GM06990 (cell line): ENCODE results near the gene C5orf52.
"Not testable (repeated sequence)": the region's sequence is repeated elsewhere in the genome, so short reads cannot be mapped to it uniquely, and the experiment has no call there.

Experiments used
- DNase-seq: peaks from one replicate; pipeline ENCODE4 v3.0.0-alpha.2; 2011; ENCODE audit not compliant: insufficient read length; ENCODE audit errors: extremely low read depth
- H3K27me3 ChIP-seq: replicated peaks from 2 replicates; pipeline ENCODE4 v1.6.0; 2011; ENCODE audit warnings: low read length; ENCODE audit not compliant: control insufficient read depth, insufficient read depth
- H3K36me3 ChIP-seq: 2 replicates; pipeline ENCODE4 v1.5.1; 2011; ENCODE audit warnings: low read length; ENCODE audit not compliant: control insufficient read depth, insufficient read depth
- H3K4me3 ChIP-seq: replicated peaks from 2 replicates; pipeline ENCODE4 v1.5.1; 2011; ENCODE audit warnings: low read depth, mild to moderate bottlenecking, control low read depth, low read length
- TF ChIP-seq, protein P1 (sequence below): IDR thresholded peaks from 2 replicates; pipeline ENCODE4 v1.5.1; 2011; ENCODE audit warnings: low read length, control low read depth, mild to moderate bottlenecking, inconsistent platforms; ENCODE audit not compliant: insufficient read depth, poor library complexity, severe bottlenecking

Gene C5orf52

GRCh38 chr5:157690690-157691433 is 19.5 kb downstream of the C5orf52 start:
- Histone ChIP-seq H3K4me3 (no peak overlapping the region), H3K36me3 (no peaks in the 10 kb centered on the region), H3K27me3 (no peaks in the 10 kb centered on the region)
- TF ChIP-seq, protein P1, sequence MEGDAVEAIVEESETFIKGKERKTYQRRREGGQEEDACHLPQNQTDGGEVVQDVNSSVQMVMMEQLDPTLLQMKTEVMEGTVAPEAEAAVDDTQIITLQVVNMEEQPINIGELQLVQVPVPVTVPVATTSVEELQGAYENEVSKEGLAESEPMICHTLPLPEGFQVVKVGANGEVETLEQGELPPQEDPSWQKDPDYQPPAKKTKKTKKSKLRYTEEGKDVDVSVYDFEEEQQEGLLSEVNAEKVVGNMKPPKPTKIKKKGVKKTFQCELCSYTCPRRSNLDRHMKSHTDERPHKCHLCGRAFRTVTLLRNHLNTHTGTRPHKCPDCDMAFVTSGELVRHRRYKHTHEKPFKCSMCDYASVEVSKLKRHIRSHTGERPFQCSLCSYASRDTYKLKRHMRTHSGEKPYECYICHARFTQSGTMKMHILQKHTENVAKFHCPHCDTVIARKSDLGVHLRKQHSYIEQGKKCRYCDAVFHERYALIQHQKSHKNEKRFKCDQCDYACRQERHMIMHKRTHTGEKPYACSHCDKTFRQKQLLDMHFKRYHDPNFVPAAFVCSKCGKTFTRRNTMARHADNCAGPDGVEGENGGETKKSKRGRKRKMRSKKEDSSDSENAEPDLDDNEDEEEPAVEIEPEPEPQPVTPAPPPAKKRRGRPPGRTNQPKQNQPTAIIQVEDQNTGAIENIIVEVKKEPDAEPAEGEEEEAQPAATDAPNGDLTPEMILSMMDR, result no peak
- no peak for DNase-seq

GRCh38 chr5:157693816-157694215 is 22.5 kb downstream of the C5orf52 start:
- not testable (repeated sequence) for DNase-seq, H3K36me3 ChIP-seq, H3K27me3 ChIP-seq, H3K4me3 ChIP-seq

DNA sequence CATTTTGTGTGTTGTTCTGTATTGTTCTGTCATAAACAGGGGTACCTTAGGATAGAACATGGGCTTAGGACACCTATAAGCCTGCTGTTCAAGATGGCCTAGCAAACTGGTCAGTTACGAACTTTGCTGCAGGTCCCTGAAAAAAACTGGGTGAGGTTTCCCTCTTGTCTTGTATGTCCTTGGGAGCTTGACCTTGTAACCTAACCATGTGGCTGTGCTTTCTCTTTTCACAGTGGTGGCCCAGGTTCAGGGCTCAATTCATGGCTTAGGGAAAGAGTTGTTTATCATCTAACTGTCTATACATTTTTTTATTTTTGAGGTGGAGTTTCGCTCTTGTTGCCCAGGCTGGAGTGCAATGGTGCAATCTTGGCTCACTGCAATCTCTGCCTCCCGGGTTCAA is 24.8 kb downstream of the C5orf52 start:
- H3K4me3 ChIP-seq, DNase-seq, H3K36me3 ChIP-seq, H3K27me3 ChIP-seq: not testable (repeated sequence)

- not testable (repeated sequence) for H3K27me3 ChIP-seq, H3K36me3 ChIP-seq, H3K4me3 ChIP-seq, DNase-seq
These were observed 27.3 kb downstream of the C5orf52 start for GRCh38 chr5:157698674-157699073.

DNA sequence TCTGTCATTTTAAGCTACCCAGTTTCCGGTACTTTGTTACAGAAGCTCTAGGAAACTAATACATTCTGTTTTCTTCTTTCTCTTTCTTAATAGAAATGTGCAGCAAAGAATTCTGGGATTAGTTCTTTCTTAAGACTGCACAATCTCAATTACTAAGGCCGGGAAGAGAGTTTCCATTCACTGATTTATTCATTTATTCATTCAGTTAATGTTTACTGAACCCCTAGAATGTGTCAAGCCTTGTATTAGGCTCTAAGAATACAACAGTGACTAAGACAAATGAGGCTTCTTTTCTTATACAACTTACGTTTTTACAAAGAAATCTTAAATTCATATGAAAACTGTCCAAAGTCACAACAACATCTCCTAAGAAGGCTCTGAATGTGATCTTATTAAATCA is 32.4 kb downstream of the C5orf52 start:
- Histone ChIP-seq H3K4me3 (no peak overlapping the region), H3K36me3 (no peaks in the 10 kb centered on the region), H3K27me3 (no peaks in the 10 kb centered on the region)
- no peak for DNase-seq
- TF ChIP-seq, protein P1, result no peak

DNA sequence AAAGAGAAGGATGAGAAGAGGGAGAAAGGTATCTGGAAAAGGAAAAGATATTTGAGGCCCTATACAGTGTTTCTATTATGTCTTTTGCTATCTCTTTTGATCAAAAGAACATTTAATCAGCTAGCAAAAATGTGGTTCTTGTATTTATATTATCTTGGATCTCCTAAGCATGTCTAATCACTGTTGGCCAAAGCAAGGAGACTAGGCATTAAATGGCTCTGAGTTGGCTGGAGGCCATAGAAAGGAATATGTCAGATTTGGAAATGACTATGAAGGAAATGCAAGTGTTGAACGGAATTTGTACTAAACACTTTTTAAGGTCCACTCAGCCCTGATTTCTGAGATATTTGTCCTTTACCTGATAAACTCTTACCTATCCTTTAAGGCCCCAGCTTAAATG is 37.5 kb downstream of the C5orf52 start:
- no peak for DNase-seq
- no peaks in the 10 kb centered on the region for H3K27me3 ChIP-seq
- TF ChIP-seq, protein P1, result no peak
- no peak overlapping the region for H3K4me3 ChIP-seq
- H3K36me3 ChIP-seq, result no peaks in the 10 kb centered on the region

- Histone ChIP-seq H3K36me3 (no peaks in the 10 kb centered on the region), H3K4me3 (no peak overlapping the region), H3K27me3 (no peaks in the 10 kb centered on the region)
- TF ChIP-seq, protein P1, result no peak
- no peak for DNase-seq
These were observed 38.0 kb downstream of the C5orf52 start for GRCh38 chr5:157709346-157709745.
